Stimulated activated CD8-positive, alpha-beta memory T cell treated with anti-CD3 and anti-CD28 coated beads, Interleukin-4, amount 100 ng/mL, for 4 hours (primary cell): ENCODE results near the gene CELF3.
"Not testable (repeated sequence)": the region's sequence is repeated elsewhere in the genome, so short reads cannot be mapped to it uniquely, and the experiment has no call there.

ENCODE experiments used
- DNase-seq, 2 donors: peaks; one replicate each; pipeline ENCODE4 v3.0.0-alpha.2; 2020; ENCODE audit warnings: low read depth in 2 of 2, low spot score in 1 of 2

The CELF3 gene

DNA sequence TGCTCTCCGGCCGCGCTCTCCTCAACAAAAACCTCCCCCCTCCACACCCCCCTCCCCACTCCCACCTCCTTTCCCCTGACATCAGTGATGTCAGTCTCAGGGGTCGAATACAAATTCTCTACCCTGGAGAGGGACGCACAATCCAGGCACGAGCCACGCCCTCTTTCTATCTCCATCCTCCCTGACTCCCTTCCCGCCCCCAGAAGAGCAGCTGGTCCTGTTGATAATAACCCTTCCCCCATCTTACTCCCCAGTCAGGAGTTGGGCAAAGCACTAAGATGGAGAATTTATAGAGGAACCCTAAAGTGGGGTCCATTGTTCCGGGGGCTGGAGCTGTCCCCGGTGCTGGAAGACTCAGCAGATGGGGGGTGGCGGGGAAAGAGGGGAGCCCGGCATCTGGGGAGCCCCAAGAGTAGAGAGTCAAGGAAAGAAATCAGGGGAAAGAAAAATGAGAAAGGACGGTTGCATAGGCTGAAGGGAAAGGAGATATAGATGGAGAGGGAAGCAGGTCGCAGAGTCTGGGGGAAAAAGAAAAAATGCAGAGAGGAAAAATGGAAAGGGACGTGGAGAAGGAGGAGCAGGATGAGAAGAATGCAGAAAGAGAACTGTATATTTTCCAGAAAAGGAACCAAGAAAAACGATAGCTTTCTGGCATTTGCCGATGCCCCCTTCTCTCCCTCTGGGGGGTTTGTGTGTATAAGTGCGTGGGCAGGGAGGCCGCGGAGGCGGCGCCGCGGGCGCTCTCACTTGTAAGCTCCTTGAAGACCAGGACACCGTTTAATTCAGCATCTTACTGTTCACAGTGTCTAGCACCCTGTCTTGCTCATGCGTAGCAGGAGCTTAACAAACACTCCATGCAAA lies at the start of gene CELF3:
Gene CELF3 (minus strand): TSS at position 33 of the 861 bp plus-strand sequence. CDS start 783 bp downstream, outside the sequence.
- DNase-seq: no peak

DNA sequence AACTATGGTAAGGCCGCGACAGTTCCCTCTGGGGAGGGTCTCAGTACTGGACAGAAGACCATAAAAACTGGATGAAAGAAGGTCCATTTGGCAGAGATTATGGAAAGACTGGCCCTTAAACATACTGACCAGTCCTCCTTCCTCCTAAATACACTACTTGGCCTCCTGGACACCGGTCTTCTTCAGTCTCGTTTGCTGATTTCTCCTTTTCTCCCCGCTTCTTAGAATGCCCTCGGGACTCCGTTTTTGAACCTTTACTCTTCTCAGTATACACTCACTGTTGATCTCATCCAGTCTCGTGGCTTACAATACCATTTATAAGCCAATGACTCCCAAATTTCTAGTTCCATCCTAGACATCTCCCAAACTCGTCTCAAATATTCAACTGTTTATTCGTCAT lies 47.4 kb upstream of the CELF3 start:
- no peak for DNase-seq

DNA sequence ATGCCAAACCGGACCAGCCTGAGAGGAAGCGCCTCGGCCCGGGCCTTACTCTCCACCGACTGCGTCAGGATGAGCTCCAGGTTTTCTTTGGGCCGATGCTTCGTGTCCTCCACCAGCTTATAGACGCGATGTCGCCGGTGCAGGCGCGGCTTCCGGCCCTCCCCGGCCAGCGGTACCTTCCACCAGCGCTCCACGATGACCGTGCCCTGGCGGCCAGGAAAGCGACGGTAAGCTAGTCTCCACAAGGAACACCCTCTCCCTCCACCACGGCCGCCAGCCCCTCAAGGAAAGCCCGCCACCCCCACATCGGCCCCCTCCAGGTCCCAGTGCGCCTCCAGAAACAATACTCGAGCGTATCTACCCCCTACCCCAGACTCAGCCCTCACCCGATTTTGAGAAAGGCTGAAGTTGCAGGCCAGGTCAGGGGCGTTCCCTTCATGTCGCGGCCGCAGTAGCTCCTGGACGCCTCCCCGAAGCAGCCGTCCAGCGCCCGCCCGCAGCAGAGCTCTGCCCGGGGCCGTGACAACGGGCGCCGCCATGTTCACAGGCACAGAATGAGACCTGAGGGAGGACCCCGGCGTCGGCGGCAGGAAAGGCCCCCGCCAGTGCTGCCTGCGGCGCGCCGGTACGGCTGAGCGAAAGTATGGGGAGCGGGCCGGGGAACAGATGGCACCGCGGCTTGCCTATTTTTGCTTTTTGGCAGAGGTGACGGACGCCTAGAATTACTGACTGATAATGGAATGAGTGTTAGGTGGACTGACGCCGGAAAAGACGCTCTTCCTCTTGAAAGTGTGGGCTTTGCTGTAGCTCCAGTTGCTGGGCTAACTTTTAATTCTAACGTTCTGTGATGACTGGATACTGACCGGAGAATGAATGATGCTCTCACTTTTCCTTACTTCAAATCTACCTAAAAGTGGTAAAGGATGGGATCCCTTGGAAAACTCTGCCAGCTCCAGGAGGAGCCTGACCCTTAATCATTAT lies 46.6 kb upstream of the CELF3 start, which contains the start of gene MRPL9:
Gene MRPL9 (minus strand): TSS at position 556 of the 981 bp plus-strand sequence. CDS start 17 bp downstream, at position 539.
- DNase-seq: peak; percentile 66

DNA sequence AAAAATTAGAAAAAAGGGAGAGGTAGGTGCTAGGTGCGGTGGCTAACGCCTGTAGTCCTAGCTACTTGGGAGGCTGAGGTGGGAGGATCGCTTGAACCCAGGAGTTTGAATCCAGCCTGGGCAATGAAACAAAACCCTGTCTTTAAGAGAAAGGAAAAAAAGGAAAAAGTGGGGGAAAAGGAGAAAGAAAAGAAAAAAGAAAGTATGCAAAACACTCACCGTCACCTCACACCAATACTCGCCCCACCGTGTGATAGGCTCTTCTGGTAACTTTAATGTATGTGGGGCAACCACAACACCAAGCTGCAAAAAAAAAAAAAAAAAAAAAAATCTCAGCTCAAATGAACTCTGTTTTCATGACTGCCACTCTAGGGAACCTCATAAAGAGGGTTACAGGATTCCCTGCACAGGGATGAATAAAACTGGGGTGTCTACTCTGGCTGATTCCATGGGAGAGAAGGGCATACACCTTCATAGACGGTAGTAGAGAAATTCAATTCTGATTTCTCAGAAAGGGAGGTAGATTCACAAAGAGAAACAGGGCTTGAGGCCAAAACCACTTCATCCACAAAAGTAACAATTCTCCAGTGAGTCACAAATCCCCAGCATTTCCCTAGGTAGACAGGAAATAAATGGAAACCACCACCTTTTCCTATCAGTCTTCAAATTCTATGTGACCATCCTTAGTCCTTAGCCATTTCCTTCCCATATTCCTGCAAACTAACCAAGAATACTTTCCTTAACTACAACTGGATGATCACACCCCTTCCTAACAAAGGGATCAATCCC lies 44.2 kb upstream of the CELF3 start:
- no peak for DNase-seq

DNA sequence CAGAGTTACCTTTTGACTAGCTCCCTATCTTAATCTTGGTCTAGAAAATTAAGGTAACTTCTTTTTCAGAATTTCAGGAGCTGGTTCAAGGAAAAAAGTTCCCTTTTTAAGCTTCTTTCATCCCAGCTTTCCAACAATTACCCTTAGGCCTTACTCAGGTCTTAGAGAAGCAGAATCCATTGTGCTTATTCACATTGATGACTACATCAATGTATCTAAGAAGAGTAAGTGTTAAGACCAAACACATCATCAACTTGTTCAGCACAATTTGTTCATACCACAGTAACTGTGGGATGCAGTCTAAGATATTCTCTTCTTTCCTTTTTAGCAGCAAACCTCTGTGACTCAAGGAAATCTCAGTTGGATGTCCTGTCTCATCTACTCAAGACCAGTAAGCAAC lies 42.6 kb upstream of the CELF3 start:
- DNase-seq: no peak

DNA sequence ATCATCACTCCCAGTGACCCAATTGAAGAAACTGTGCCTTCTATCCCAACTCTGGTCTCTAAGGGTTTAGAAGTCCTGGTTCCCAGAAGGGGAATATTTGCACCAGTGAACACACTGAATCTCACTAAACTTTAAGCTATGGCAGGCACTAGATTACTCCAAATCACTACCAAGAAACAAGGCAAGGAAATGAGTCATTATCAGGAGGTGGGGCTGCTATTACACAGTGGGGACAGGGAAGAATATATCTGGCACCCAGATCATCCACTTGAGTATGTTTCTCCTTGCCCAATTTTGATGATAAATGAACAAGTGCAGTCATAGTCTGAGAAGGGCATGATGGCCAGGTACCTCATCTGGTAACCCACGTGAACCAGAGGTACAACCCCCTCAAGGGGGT lies 39.7 kb upstream of the CELF3 start:
- DNase-seq: no peak

DNA sequence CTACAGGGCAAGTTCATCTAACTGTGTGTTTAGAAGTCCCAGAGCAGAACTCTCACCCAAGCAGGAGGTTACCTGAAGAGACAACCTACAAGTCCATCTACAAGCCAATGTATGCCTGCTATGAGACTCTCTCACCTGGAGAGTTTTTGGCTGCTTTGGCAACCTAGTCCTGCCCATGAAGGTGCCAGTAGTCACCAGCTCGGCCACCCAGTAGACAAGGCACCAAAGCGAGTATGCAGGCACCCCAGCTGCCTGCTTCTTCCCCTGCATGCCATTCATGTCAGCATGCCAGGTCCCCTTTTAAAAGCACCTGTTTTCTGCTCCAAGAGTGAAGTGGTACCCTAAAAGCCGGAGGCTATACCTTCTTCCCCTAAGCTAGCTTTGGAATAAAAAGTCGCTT lies 24.9 kb upstream of the CELF3 start:
- no peak for DNase-seq

DNA sequence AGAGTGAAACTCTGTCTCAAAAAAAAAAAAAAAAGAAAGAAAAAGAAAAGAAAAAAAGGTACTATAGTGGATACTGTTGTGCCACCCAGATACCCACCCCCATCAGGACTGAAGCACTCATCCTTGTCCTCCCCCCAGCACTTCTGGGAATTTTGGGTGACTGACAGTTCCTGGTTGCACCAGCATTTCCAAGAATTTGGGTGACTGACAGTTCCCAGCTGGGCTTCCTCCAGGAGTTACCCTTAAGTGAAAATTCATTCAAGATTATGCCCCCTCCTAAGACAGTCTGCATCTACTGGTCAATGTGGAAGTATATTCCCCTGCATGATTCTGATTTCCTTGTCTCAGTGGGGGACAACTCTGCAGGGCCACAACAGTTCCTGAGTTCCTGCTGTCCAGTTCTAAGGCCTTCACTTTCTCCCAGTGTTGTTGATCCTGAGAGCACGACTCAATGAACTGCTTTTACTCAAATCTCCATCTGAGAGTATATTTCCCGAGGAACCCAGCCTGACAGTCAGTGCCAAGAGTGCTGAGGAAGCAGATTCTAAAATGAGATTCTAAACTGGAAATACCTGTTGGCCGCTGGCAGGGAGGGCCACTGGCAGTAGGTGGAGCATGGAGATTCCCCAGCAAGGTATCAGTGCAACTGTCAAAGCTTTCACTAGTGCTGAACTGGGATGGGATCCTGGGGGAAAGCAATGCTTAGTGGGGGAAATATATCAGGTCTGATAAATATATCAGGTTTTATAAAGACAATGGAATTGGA lies 23.2 kb upstream of the CELF3 start:
- DNase-seq: no peak

DNA sequence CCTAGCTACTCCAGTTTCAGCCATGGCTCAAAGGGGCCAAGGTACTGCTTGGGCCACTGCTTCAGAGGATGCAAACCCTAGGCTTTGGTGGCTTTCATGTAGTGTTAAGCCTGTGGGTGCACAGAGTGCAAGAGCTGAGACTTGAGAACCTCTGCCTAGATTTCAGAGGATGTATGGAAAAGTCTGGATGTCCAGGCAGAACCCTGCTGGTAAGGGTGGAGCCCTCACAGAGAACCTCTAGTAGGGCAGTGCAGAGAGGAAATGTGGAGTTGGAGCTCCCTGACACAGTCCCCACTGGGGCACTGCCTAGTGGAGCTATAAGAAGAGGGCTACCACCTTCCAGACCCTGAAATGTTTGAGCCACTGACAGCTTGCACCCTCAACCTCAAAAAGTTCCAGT lies 20.9 kb upstream of the CELF3 start:
- no peak for DNase-seq

DNA sequence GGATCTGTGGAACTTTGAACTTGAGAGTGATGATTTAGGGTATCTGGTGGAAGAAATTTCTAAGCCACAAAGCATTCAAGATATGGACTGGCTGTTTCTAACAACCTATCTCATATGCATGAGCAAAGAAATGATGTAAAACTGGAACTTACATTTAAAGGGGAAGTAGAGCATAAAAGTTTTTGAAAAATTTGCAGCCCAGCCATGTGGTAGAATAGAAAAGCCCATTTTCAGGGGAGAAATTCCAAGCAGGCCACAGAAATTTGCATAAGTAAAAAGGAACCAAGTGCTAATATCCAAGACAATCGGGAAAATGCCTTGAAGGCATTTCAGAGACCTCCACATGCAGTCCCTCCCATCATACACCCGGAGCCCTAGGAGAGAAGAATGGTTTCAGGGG lies 20.4 kb upstream of the CELF3 start:
- no peak for DNase-seq

DNA sequence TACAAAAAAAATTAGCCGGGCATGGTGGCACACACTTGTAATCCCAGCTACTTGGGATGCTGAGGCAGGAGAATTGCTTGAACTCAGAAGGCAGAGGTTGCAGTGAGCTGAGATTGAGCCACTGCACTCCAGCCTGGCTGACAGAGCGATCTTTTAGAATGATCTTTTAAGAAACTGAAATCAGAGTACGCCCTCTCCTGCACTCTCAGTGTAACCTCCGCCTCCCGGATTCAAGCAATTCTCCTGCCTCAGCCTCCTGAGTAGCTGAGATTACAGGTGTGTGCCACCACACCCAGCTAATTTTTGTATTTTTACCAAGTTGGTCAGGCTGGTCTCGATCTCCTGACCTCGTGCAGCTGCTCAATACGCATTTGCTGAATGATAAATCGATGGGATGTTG lies 17.4 kb upstream of the CELF3 start:
- DNase-seq: not testable (repeated sequence)

DNA sequence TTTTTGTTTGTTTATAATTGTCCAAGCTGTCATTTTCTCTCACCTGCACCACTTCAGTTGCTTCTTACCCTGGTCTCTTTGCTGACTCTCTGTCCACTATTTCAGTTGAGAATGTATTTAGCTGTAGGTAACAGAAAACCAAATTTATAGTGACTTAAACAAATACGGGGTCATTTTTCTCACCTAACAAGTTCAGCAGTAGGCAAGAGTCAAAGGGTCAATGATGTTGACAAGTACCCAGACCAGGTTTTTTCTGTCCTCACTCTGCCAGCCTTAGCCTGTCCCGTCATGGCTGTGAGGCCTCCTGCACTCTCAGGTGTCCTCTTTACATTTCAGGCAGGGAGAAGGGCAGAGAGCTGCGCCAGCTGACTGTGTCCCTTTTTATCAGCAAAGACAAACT lies 16.5 kb upstream of the CELF3 start:
- no peak for DNase-seq

DNA sequence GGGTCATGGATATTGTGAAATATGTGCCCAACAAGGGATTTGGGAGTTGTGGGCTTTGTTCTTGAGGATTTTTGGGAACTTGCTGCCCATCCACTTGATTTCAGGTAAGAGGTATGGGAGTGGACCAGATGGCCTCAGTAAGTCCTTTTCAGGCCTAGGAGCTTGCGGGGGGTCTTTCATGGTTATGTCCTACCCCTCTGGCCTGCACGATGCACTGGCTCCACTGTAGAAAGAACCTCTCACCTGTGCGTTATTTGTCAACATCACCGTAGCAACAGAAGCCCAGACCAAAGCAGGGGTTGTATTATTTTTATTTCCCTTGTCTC lies 13.3 kb upstream of the CELF3 start:
- no peak for DNase-seq

DNA sequence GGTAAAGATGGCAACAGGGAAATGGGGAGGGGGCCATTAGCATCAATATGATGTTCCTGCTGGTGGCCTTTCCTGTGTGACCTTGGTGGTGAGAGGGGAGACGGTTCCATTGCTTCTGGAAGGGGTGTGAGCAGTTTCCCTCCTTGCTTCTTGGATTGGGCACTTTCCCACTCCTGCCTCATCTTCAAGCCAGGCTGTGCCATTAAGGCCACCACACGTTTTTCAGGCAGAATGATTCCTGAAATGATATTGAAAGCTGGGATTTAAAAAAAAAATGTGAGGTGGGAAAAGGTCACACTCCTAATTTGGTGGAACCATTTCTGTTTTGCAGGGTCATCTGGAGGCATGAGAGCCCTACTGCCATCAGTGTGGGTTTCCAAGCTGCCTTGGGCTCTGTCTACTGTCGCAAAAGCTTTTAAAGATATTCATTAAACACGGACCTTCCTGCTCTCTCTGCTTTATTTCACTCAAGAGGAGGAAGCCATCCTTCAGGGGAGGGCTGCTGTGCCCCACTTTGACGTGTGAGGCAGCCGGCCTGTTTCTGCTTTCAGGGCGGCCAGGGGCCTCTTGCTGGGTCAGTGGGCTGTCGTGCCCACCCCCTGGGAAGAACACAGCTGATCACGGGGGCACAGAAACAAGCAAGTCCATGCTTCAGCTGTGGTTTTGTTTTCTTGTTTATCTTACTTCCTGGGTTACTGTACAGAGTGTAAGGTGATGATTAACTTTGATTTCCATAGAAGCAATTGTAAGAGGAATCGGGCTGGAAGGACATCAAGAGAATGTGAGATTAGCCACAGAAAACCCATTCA lies 12.8 kb upstream of the CELF3 start:
- DNase-seq: no peak

DNA sequence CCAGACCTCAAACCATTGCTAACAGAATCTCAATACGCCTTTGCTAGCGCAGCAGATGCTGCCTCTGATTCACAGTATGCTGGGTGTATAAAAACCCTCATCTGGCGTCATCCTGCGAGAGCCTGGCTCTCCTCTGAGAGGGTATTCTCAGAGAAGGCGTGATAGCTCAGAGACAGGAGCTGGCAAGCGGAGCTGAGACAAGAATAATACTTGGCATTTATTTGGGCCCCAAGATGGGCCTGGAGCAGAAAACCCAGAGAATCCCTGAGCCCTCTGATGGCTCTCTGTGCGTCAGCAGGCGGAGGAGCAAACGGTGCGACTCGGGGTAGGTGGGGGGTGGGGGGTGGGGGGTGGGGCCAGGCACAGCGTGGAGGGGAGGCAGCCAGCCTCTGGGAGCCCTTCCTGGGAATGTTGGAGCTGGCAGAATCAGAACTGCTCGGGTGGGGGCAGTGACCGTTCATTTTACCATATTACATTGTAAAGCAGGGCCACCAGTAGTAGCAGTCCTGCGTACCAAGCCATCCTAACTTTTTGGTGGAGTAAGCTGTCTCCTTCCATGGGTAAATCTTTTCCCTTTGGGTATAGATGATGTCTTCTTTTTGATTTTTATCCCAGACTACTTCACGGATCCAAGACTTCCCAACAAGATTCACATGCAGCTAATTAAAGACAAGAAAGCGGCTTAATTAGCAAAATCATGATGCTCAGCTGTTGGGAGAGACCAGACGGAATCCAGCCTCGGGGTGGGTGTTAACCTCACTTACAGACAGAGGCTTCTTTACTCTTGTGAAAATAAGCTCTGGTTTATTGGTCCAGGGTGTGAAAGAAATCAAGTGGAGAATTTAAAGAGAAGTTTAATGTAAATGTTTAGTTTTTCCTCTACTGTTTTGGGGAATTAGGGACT lies 11.8 kb upstream of the CELF3 start:
- DNase-seq: no peak

DNA sequence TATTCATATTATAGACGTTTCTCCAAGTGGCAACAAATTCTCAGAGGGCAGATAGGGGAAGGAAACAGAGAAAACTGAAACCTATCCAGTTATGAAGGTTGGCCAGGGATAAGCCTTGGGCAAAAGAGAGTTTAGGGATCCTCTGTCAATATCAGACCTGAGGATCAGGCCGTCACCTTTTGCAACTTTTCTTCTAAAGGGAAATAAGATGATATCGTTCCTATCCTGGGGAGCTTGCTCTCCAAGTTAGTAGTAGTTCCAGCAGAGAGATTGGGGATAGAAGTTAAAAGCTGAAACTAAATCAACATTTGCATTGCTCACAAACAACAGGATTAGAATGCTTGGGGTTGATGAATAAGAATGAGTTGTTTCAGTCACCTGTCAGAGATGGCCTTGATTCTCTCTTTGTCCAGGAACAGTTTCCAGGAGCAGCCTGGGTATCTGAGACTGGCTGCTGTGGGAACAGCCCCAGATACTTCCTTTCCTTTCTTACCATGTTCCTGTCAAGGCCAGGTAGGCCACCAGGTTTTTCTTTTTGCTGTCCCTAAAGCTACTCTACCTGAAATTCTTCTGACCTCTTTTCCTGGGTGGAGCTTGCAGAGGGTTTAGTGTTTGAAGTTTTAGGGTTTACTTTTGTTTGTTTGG lies 7.2 kb upstream of the CELF3 start:
- DNase-seq: no peak

DNA sequence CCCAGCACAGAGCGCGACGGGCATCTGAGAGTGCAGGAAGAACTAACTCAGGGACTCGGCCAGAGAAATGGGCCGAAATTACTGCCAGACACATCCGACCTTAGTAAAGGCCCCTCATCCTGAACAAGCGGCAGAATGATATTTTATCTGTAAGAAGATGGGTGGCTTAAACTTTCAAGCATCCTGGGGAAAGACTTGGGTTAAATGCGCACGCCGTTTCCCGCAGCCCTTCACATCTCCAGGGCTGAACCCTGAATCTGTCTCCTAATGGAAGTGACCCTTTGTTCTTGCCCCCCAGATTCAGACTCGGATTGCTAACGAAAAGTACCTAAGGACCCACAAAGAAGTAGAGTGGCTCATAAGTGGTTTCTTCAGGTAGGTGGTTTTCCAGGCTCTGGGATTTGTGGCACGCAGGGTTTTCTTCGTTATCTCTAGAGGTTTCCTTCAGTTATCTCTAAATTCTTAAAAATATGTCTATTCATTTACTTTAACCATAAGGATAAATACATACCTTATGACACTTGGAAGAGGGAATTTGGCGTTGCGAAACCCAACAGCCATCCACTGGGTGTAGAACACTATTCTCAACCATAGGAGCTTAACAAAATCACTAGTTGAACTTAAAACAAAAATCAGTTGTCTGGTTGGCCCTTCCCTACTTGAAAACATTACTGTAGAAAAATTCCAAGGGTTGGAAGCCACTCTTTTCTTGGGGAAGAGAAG lies 5.3 kb upstream of the CELF3 start:
- DNase-seq: no peak
